CD4-positive, alpha-beta T cell treated with Interleukin-17A for 1 hour (primary cell): ENCODE results near the gene CYBC1.

Source experiments
- DNase-seq: peaks from one replicate; pipeline ENCODE4 v3.0.0-alpha.2; 2020

CYBC1 gene

DNA sequence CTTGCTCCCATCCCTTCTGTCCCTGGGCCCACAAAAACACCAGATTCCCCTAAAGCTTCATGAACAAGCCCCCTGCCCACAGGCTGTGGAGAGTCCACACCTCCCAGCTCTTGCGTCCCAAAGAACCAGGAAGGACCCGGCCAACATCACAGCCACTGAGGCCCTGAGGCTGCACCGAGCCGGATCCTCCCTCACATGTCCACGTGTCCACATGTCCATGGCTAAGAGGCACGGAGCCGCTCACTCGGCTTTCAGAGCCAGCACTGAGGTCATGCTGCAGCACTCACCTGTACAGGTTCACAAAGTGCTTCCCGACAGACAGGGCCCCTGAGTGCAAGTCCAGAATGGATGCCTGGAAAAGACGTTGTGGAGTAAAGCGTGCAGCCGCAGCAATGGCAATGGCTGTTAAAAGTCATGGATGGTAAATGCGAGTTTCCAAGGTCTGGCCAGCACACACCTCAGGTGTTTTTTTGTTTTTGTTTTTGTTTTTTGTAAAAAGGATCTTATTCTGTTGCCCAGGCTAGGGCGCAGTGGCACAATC lies 44.4 kb downstream of the CYBC1 start:
- no peak for DNase-seq

GRCh38 chr17:82405051-82405450 lies 45.5 kb downstream of the CYBC1 start:
- no peak for DNase-seq

DNA sequence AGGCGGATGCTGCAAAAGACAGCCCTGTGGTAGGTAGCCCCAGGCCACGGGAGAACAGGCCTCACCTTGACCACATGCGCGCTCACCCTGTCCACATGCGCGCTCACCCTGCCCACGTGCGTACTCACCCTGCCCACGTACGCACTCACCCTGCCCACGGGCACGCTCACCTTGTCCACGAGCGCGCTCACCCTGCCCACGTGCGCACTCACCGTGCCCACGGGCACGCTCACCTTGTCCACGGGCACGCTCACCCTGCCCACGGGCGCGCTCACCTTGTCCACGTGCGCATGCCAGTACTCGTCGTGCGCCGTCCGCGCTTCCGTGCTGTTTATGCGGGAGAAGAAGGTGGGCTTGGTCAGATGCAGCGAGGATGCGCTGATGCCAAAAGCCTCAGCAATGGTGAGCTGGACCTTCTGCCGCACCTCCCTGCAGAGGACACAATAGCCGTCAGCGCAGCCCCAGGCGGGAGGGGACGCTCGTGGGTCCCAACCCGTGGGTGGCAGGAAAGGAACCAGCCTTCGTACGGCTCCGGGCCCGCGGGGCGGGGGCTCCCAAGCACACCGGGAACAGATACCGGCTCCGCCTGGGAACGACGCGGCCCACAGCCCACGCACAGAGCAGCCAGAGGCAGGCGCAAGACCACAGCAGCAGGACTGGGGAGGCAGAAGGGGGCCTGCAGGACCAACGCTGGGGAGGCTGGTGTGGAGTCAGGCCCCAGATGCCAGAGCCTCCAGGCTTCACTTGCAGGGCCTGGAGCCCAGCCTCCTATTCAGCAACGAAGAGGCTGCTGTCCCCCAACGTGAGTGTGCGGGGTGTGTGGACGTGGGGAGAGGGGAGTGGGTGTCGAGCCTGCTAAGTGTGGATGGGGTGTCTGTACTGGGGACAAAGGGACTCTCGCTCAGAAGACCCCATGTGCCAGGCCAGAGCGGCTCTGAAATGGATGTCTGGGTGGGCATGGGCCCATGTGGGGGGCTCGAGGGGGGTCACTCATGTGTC lies 46.6 kb downstream of the CYBC1 start:
- no peak for DNase-seq

GRCh38 chr17:82402865-82403264 lies 47.7 kb downstream of the CYBC1 start:
- DNase-seq = no peak

DNA sequence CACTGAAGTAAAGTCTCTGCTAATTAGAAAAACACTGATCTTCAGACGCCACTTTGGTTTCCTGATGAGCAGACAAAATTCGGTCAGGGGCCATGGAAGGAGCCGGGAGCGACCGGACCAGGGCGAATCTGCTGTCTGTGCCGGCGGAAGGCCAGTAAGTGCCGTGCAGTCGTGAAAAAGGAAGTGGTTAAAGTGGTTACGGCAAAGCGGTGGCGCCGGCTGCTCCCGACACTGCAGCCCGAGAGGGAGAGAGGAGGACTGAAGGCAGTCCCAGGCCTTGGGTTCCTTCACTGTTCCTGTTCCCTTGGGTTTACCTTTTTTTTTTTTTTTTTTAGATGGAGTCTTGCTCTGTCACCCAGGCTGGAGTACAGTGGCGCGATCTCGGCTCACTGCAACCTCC lies 49.7 kb downstream of the CYBC1 start:
- DNase-seq = peak; percentile 58

DNA sequence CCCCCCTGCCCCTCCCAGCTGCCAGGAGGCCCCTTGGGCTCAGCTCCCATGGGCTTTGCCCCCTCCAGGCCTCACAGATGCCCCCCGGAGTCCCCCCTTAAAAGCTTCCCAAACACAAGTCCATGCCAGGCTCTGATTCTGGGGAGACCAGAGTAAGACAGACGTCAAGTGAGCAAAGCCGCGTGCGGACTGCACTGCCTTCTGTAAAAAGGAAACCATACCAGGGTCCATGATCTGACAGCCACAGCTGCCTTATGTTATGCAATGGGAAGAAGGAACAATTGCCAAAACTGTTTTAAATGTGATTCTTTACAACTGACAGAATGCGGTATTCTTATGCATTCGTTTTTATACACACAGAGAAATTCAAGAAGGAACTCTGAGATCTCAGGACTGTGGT lies 50.3 kb downstream of the CYBC1 start:
- DNase-seq = no peak

GRCh38 chr17:82399601-82400101 lies 50.9 kb downstream of the CYBC1 start:
- DNase-seq = no peak

DNA sequence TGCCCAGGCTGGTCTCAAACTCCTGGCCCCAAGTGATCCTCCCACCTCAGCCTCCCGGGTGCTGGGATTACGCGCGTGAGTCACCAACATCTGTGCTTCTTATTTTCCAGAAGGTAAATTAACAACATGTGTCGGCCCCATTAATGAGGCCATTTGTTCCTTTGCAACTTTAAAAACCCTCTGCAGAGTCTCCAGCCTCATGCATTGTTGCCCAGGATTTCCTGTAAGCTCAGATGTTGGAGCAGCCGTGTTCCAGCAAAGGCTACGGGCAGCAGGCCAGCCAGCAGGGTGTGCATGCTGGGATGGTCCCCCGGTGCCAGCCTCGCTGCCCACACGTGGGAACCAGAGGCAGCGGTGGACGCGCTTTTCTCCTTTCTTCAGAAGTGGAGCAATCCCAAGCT lies 51.5 kb downstream of the CYBC1 start:
- DNase-seq = no peak

DNA sequence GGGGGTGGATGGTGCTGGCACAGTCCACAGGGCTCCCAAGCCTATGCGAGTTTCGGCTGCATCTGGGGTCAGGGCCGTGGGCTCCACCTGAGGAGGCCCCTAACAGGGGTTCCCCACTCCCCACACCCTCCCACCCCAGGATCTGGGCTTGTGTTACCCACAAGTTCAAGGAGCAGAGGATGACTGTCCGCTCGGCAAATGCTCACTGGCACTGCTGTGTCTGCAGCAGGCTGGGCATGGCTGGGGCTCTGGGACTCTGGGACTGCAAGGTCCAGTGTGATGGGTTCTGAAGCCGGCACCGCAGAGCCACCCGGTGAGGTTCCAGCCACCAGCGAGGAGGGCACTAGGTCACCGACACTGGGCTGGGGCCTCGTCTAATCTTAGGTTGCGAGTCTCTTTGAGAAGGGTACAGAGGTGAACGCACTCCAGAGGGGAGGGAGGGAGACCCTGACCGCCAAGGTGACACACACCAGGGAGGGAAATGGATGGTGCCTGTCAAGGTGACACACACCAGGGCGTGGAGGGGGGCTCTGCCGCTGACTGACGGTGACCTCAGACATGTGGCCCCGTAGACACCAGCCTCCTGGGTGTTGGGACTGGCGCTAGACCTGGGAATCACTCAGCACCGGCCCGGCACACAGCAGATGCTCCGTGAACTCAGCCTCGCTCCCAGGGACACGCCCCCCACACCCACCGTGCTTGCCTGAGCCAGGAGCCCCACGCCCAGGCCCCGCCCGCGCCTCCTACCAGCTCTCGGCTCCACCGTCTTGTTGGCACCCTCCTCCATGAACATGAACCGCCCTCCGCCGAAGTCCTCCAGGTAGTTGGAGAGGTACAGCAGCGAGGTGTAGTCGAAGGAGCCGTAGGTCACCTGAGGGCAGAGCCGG lies 52.9 kb downstream of the CYBC1 start:
- DNase-seq = no peak

- DNase-seq = no peak
Observed at GRCh38 chr17:82396601-82397435, 53.7 kb downstream of the CYBC1 start.

DNA sequence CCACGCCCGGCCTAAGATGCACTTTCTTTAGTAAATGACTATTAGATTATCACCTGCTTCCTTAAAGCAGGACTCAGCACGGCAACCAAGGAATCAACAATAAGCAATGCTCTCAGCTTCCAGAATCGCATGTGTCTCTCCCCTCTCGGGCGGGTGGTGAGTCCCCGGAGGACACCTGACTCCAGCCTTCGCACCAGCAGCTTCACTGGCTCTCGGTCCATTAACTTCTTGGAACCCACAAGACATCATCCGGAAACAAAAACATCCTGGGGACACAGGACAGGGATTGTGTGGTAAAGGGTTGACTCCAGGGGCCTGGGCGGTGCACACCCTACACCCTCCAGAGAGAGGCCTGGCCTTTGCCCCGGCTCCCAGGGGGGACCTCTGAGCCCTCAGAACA lies 56.3 kb downstream of the CYBC1 start:
- no peak for DNase-seq

- DNase-seq = no peak
Observed at GRCh38 chr17:82392941-82393340, 57.6 kb downstream of the CYBC1 start.
